ENCODE measurements around the gene ACP7. TPM values are rescaled to one million over a fixed set of nuclear protein-coding genes. Genes with fewer than 3 reads are reported as not detected.

Gene ACP7
- total and polyA plus RNA-seq, 2 of the 8 experiments (the other 6 are each of a cell fraction or from before 2014, with no cell fraction given): 0.27 to 0.50 TPM

DNA sequence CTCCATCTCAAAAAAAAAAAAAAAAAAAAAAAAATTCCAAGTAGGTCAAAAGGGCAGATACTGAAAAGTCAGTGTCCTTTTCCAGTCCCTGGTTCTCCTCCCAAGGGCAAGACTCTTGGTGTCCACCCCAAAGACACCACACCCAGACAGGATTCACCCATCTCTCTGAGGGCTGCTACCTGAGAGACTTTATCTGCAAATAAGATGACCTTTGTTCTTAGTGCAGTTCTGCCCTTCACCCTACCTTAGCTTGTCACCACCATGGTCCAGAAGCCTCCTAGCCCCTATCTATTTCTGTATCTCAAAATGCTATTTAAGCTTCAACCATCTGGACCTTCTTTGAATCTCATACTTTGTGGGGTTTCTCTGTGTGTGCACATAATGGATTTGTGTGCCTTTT lies 47.6 kb upstream of the ACP7 start:
- Histone ChIP-seq H4K5ac (ENCODE audit: insufficient read length, low read depth, low read length) (no peak overlapping the region), H3K9ac (replicated peaks in 1 of 4; ENCODE audit: extremely low read depth in 1 of 4, low read depth in 3 of 4, low read length in 3 of 4) (no peak overlapping the region), H2AFZ (ENCODE audit: low read length) (no peak overlapping the region), H3K9me3 (ENCODE audit: insufficient read depth in 2 of 2, low read depth in 1 of 2, low read length in 1 of 2) (no peaks in the 10 kb centered on the region), H3K56ac (replicated peaks; ENCODE audit: insufficient read length, low read depth, low read length) (no peak overlapping the region), H3K23me2 (ENCODE audit: low read depth, low read length) (peaks cover 5% of the 10 kb centered on the region; the same call in 1 of the 2 replicates), H3K79me1 (ENCODE audit: low read depth, low read length) (no peaks in the 10 kb centered on the region), H2AK5ac (ENCODE audit: low read depth, low read length) (no peak overlapping the region), H3K23ac (ENCODE audit: insufficient read length) (no peak overlapping the region), H2BK20ac (ENCODE audit: low read length) (no peak overlapping the region), H3K18ac (ENCODE audit: extremely low read depth, low read length) (no peak overlapping the region), H2BK12ac (ENCODE audit: low read depth, low read length) (no peak overlapping the region), H3K4me1 (replicated peaks in 1 of 4; ENCODE audit: control insufficient read depth in 3 of 4, insufficient read depth in 4 of 4, low read length in 3 of 4) (peaks cover 0 to 4% (median under 1%) of the 10 kb centered on the region in 4 experiments; a peak in 4 of 7 replicates), H3K4ac (replicated peaks; ENCODE audit: insufficient read length, low read depth, low read length) (no peak overlapping the region), H2BK5ac (ENCODE audit: low read depth, low read length) (no peak overlapping the region), H4K8ac (ENCODE audit: extremely low read depth, insufficient read depth, low read length) (no peak overlapping the region), H3K4me3 (ENCODE audit: extremely low read depth in 1 of 4, insufficient read depth in 2 of 4, low read depth in 3 of 4, low read length in 4 of 4) (no peak overlapping the region), H4K20me1 (replicated peaks in 1 of 2; ENCODE audit: control insufficient read depth in 1 of 2, insufficient read depth in 2 of 2, low read length in 2 of 2) (no peaks in the 10 kb centered on the region), H3K27ac (ENCODE audit: low read depth, low read length) (no peak overlapping the region), H2BK15ac (ENCODE audit: low read length) (no peak overlapping the region), H3K36me3 (ENCODE audit: control insufficient read depth in 2 of 4, insufficient read depth in 4 of 4, low read length in 3 of 4) (no peaks in the 10 kb centered on the region), H3K14ac (ENCODE audit: insufficient read length) (no peak overlapping the region), H3K4me2 (ENCODE audit: insufficient read depth in 1 of 2, low read depth in 2 of 2, low read length in 2 of 2) (no peak overlapping the region), H2BK120ac (replicated peaks; ENCODE audit: low read depth, low read length) (no peak overlapping the region), H4K91ac (replicated peaks; ENCODE audit: insufficient read length, low read length) (no peak overlapping the region), H3K79me2 (ENCODE audit: control insufficient read depth in 1 of 2, insufficient read depth in 2 of 2, low read length in 2 of 2) (no peaks in the 10 kb centered on the region), H3K27me3 (replicated peaks in 1 of 4; ENCODE audit: control insufficient read depth in 3 of 4, extremely low read depth in 1 of 4, insufficient read depth in 3 of 4, low read length in 3 of 4) (0 out of 7 replicates have a peak, but pooled peaks cover 0 to 2% (median 0%) of the 10 kb centered on the region in 4 experiments)
- no peak for DNase-seq (ENCODE audit: low read depth in 1 of 2, low spot score in 2 of 2)
- ChIA-PET POLR2A (ENCODE audit: partially characterized antibody) (no interaction called here), CTCF (ENCODE audit: partially characterized antibody) (interaction anchor here (1.0 to 4.9 kb wide), 4 partner anchors 15 to 72 kb away, joined by 3 to 23 read pairs (median 4); no protein-coding TSS in a partner anchor)
- TF ChIP-seq BRCA1 (IDR thresholded peaks at IDR 0.05; ENCODE audit: low read depth, low read length): no peak
- no peak for TF ChIP-seq SRF (IDR thresholded peaks at IDR 0.05; ENCODE audit: low read depth, low read length)
- TF ChIP-seq SP4 (IDR thresholded peaks at IDR 0.05; ENCODE audit: low read length): no peak
- no peak for TF ChIP-seq NRF1 (IDR thresholded peaks at IDR 0.05; ENCODE audit: low read depth, low read length)
- no peak for TF ChIP-seq EP300 (IDR thresholded peaks at IDR 0.05; ENCODE audit: borderline replicate concordance in 1 of 2, low read depth in 2 of 2, low read length in 2 of 2)
- TF ChIP-seq RNF2 (IDR thresholded peaks at IDR 0.05; ENCODE audit: borderline replicate concordance, low read depth, low read length, missing control alignments, poor library complexity, severe bottlenecking): no peak
- no peak for TF ChIP-seq JUN (IDR thresholded peaks at IDR 0.05; ENCODE audit: low read depth, low read length)
- no peak for TF ChIP-seq PHF8 (conservative IDR thresholded peaks at IDR 0.05; ENCODE audit: low read depth, low read length)
- TF ChIP-seq NANOG (IDR thresholded peaks at IDR 0.05; ENCODE audit: insufficient read depth, low read depth, low read length, poor library complexity, severe bottlenecking): no peak
- TF ChIP-seq TEAD4 (IDR thresholded peaks at IDR 0.05; ENCODE audit: low read depth, low read length): no peak
- no peak for TF ChIP-seq TAF1 (IDR thresholded peaks at IDR 0.05; ENCODE audit: low read depth, low read length)
- FAIRE-seq: no peak
